GM18505 (cell line): Measurements from ENCODE around the gene TYW5.
"Not testable (repeated sequence)": the region's sequence is repeated elsewhere in the genome, so short reads cannot be mapped to it uniquely, and the experiment has no call there.

Experiments used
- ATAC-seq: cut with Tn5 transposase; IDR thresholded peaks from one replicate; pipeline ENCODE4 v1.9.1; 2021; ENCODE audit not compliant: unreplicated experiment
- POLR2A ChIP-seq: IDR thresholded peaks from 4 replicates; pipeline ENCODE4 v1.6.1; 2011; ENCODE audit warnings: borderline replicate concordance; ENCODE audit not compliant: insufficient read depth, insufficient read length; ENCODE audit errors: extremely low read depth

TYW5 gene

DNA sequence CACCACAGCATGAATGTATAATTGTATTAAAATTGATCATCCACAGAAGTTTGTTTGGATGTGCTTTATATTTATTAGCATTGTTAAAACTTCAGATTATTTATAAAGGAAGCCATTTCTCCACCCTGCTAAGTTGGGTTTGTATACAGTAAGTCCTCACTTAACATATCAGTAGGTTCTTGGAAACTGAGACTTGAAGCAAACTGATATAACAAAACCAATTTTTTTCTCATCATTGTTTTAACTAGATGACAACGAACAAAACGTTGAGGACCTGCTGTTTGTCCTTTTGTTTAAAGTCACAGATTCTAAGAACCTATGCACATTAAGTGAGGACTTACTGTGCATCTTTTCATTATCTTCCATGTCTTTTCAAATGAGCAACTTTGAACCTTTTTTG is 27.1 kb downstream of the TYW5 start:
- ATAC-seq = no peak
- TF ChIP-seq POLR2A = no peak

- no peak for TF ChIP-seq POLR2A
Measured at GRCh38 chr2:199926806-199927205, 28.5 kb downstream of the TYW5 start.

DNA sequence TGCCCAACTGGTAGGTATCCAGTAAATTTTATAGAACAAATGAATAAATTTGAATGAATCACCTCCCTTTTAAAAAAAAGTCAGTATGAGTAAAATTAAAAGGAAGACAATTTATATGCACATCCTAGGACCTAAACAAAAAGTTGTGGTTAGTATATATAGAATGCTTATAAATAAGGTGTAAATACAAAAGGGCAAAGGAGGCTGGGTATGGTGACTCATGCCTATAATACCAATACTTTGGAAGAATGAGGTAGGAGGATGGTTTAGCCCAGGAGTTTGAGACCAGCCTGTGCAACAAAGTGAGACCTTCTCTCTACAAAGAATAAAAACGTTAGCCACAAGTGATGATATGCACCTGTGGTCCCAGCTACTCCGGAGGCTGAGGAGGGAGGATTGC is 31.4 kb downstream of the TYW5 start:
- ATAC-seq = no peak
- TF ChIP-seq POLR2A = no peak

More at GRCh38 chr2:199926806-199927205, 28.5 kb downstream of the TYW5 start:
- no peak for ATAC-seq

DNA sequence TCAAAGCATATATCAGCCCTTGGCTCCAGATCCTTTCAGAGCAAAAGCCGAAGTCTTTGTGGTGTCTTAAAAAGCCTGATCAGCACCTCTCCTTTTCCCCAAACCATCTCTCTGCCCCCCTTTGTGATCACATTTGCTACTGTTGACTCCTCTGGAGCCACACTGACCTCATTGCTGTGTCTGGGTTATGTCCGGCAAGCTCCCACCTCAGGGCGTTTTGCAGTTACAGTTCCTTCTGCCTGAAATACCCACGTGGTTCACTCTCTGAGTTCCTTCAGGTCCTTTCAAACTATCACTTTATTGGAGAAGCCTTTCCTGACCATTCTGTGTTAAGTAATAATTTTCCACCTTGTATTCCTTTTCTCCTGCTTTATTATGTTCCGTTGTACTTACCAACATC is 32.4 kb downstream of the TYW5 start:
- ATAC-seq = no peak
- no peak for TF ChIP-seq POLR2A

GRCh38 chr2:199916980-199917379 is 38.3 kb downstream of the TYW5 start:
- ATAC-seq = no peak
- TF ChIP-seq POLR2A = no peak

GRCh38 chr2:199914372-199914958 is 40.8 kb downstream of the TYW5 start:
- no peak for ATAC-seq
- TF ChIP-seq POLR2A = no peak

DNA sequence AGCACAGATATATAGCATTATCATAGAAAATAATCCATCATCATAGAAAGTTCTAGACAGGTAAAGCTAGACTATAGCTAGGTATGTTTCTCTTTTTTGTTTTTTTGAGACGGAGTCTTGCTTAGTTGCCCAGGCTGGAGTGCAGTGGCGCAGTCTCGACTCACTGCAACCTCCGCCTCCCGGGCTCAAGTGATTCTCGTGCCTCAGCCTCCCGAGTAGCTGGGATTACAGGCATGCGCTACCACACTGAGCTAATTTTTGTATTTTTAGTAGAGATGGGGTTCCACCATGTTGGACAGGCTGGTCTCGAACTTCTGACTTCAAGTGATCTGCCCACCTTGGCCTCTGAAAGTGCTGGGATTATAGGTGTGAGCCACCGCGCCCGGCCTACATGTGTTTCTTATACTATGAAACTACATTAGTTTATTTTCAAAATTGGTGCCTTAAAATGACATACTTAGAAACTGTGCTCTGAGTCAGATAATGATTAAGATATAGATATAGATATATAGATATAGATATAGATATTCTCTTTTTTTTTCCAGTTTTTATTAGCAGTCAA is 42.7 kb downstream of the TYW5 start:
- not testable (repeated sequence) for ATAC-seq

DNA sequence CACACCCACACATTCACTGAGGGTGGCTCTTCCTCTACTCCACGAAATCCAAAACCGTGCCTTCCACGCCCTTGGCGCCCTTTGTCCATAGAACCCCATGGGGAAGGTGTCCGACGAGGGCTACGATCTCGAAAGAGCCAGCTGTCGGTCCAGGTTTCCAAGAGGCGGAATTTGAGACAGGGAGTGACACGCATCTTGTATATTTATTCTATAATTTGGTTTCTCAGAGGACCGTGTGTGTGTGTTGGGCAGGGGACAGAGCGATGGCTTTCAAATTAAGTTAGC is 43.5 kb downstream of the TYW5 start:
- no peak for ATAC-seq

GRCh38 chr2:199911052-199911876 is 44.0 kb downstream of the TYW5 start, which contains the start of gene C2orf69:
Gene C2orf69, plus strand, starts transcription at chr2:199911293. Its CDS starts 146 bp downstream, at chr2:199911439.
- peak; percentile 91 for TF ChIP-seq POLR2A

More for the DNA sequence above, 43.5 kb downstream of the TYW5 start:
- no peak for TF ChIP-seq POLR2A

GRCh38 chr2:199910338-199911051 is 44.8 kb downstream of the TYW5 start:
- no peak for ATAC-seq
- no peak for TF ChIP-seq POLR2A

More at GRCh38 chr2:199911052-199911876, 44.0 kb downstream of the TYW5 start, which contains the start of gene C2orf69:
- ATAC-seq = peak; percentile 87

DNA sequence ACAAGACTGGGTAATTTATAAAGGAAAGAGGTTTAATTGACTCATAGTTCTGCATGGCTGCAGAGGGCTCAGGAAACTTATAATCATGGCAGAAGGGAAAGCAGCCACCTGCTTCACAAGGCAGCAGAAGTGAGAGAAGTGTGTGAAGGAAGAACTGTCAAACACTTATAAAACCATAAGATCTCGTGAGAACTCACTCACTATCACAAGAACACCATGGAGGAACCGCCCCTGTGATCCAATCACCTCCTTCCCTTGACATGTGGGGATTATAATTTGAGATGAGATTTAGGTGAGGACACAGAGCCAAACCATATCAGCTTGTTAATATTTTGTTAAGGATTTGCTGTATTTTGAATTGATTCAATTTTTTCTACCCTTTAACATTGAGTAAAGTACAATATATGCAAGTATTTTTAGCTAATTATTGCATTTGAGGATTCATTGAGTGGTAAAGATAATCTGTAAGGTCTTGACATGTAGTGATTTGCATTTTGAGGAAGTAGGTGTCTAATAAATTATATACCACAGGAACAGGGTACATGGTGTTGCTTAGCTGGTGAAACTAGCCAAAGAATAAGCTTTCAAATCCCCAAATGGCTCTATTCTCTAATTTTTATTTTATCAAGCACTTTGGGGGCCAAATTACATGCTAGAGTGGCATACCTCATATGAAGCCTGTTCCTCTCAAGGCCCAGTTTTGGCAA is 48.1 kb downstream of the TYW5 start:
- no peak for ATAC-seq
- TF ChIP-seq POLR2A = no peak

DNA sequence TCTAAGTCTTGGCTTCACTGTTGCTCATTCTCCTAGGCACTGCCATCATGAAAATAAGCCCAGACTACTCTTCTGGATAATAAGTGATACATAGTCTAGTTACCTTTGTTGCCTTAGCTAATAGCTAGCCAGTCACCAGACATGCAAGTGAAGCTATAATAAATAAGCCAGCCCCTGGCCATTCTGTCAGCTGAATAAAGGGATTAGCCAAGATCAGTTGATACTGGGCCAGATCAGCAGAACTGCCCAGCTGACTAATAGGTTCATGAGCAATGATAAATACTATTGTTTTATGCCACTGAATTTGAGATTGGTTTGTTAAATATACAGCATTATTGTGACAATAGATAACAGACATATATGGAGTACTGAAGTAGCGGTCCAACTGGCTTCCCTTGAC is 52.2 kb downstream of the TYW5 start:
- no peak for ATAC-seq
- TF ChIP-seq POLR2A = no peak
